HG03442 (cell line): Measurements from ENCODE around the gene SQSTM1.

Source experiments
- ATAC-seq: cut with Tn5 transposase; IDR thresholded peaks from one replicate; pipeline ENCODE4 v1.9.1; 2021; ENCODE audit warnings: mild to moderate bottlenecking, moderate library complexity; ENCODE audit not compliant: unreplicated experiment

Gene SQSTM1

GRCh38 chr5:179805529-179806249 is 15.0 kb upstream of the SQSTM1 start:
- ATAC-seq = peak; percentile 12

DNA sequence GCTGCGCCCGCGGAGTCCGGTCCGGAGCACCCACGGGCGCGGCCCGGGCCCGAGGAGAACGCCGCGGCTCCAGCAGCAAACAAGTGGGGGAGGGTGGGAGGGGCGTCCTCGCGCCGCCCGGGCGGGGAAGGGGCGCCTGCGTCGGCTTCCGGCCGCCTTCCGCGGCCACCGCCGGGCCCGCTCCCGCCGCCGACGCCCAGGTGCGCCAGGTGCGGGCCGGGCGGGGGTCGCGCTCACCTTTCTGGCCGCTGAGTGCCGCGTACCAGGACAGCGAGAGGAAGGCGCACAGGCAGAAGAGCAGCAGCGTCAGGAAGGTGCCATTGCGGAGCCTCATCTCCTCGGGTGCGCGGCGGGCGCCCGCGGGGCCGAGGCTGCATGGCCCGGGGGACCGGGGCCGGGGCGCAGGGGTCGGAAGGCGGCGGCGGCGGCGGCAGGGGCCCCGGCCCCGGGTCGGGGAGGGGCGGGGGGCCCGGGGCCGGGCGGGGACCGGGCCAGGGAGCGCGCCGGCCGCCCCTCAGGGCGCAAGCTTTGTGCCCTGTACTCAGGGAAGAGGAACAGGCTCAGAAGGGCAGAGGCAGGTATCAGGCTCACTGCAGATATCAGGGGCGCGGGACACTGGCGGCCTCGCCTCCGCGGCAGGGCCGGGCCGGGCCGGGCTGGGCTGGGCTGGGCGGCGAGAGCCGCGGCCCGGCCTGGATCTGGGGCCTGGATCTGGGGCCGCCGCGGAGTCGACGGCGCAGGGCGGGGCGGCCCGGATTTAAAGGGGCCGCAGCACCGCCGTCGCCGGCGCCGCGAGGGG is 14.3 kb upstream of the SQSTM1 start, which contains the start of gene MGAT4B:
TSS of gene MGAT4B (minus strand) at position 617 of the 799 bp plus-strand sequence. CDS start at position 334, 283 bp downstream.
- ATAC-seq = peak; percentile 58

GRCh38 chr5:179812135-179812825 is 8.4 kb upstream of the SQSTM1 start:
- ATAC-seq = no peak

DNA sequence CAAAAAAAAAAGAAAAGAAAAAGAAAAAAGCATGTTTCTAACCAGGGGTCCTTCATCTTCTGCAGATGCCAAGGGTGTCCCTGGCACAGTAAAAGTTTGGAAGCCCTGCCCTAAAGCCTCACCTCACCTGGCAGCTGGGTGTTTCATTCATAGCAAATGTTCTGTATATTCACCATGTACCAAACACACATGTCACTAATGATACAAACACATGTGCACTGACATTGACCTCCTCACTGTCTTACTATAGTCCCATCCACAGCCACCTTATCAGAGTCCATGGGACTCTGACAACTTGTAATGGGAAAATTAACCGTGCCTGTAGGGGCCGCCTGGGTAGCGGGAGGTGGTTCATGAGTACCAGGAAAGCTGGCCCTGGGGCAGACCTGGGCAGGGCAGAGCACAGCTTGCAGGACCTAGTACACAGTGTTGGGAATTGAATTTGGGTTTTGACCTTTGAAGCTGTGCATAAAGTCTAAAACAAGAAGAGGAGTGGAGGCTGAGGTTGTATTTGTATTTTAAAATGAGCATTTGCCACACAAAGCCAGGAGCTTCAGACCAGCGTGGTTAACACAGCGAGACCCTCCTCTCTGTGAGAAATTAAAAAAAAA is 7.6 kb upstream of the SQSTM1 start:
- ATAC-seq = no peak

- ATAC-seq = no peak
Measured at GRCh38 chr5:179814090-179814489, 6.6 kb upstream of the SQSTM1 start.

DNA sequence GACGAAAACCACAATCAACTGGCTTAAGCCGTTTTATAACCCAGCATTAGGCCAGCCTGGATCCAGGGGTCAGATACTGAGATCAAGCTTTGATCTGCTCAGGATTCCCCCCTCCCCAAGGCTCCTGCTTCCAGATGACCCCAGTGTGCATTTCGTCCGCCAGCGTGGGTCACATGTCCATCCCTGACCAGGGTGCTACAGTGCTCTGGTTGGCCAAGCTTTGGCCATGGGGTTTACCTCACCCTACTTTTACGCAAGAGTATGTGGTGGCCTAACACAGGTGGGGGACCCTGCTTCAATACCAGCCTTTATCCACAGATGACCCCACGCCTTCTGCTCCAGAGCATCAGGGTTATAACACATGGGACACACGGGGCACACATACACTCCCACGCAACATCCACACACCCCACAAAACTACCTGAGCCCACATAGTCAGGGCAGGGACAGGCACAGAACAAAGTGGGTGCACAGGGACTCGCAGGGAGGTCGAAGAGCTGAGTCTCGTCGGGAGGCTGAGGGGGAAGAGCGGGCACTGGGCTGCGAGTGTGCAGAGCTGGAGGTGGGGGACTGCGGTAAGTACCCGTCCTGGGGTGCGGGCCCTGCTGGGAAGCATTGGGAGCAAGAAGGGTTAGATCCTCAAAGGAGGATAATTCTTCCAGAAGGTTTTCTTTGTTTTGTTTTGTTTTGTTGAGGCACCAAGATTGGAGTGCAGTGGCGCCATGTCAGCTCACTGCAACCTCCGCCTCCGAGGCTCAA is 5.0 kb upstream of the SQSTM1 start:
- no peak for ATAC-seq

GRCh38 chr5:179816401-179816795 is 4.3 kb upstream of the SQSTM1 start:
- no peak for ATAC-seq

GRCh38 chr5:179816796-179817469 is 3.8 kb upstream of the SQSTM1 start:
- no peak for ATAC-seq

GRCh38 chr5:179817470-179817840 is 3.2 kb upstream of the SQSTM1 start:
- ATAC-seq = no peak

GRCh38 chr5:179817890-179818745 is 2.6 kb upstream of the SQSTM1 start:
- ATAC-seq = no peak

DNA sequence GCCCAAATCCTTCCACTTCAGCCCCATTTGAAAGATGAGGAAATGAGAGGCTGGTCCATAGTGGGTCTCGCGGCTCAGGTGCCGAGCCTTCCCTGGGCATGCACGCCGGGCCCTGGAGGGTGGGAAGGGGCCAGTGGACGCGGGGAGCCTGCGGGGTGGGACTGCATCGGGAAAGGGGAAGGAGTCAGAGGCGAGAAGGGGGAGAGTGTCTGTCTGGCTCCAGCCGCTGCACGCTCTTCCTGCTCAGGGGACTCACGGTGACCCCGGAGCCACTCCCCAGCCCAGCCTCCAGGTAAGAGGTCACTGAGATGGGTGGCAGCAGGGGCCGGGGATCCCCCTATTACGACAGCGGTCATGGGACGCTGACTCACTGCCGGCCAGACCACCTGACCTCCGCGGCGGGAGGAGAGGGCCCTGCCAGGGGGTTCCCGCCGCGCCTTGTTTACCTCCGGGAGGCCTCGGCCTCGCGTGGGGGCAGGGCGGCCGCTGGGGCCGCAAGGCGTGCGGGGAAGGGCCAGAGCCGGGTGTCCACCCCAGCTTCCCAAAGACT is 1.9 kb upstream of the SQSTM1 start:
- ATAC-seq = peak; percentile 65

GRCh38 chr5:179819296-179820126 is 1.2 kb upstream of the SQSTM1 start:
- ATAC-seq = no peak

DNA sequence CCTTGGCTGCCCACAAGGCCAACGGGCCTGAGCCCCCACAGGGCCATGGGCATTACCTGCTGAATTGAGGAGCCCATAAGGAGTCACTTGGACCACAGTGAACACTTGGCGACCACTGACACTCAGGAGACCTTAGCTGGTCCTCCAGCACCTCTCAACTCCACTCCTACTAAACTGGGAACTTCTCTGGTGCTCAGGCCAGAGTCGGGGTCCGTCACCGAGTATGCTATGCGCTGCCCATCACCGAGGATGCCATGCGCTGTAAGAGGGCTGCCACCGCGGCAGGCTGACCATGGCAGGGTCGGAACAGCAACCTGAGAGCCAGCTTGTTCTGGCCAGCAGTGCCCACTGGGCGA is 600 bp upstream of the SQSTM1 start:
- no peak for ATAC-seq

- peak; percentile 37 for ATAC-seq
Measured at GRCh38 chr5:179821298-179822058, 773 bp downstream of the SQSTM1 start.

DNA sequence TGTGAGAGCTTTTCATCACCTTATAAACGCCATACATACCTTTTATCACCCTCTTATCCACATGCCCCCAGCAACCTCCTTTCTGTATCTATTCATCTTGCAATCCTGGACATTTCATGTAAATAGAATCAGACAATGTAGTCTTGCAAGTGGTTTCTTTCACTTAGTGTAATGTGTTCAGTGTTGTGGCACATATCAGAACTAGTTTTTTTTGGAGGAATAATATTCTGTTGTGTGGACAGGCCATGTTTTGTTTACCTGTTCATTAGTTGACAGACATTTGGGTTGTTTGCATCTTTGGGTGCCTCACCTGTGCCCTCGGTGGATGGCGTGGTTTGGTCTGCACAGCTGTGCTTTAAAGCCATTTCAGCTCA is 1.3 kb downstream of the SQSTM1 start:
- ATAC-seq = no peak

GRCh38 chr5:179822444-179822990 is 1.8 kb downstream of the SQSTM1 start:
- no peak for ATAC-seq
